GM06990 (cell line): ENCODE measurements around the gene UQCRC2.
"Not testable (repeated sequence)": the region's sequence is repeated elsewhere in the genome, so short reads cannot be mapped to it uniquely, and the experiment has no call there.

ENCODE experiments used
- DNase-seq: peaks from one replicate; pipeline ENCODE4 v3.0.0-alpha.2; 2011; ENCODE audit not compliant: insufficient read length; ENCODE audit errors: extremely low read depth
- H3K27me3 ChIP-seq: replicated peaks from 2 replicates; pipeline ENCODE4 v1.6.0; 2011; ENCODE audit warnings: low read length; ENCODE audit not compliant: control insufficient read depth, insufficient read depth
- H3K36me3 ChIP-seq: 2 replicates; pipeline ENCODE4 v1.5.1; 2011; ENCODE audit warnings: low read length; ENCODE audit not compliant: control insufficient read depth, insufficient read depth
- H3K4me3 ChIP-seq: replicated peaks from 2 replicates; pipeline ENCODE4 v1.5.1; 2011; ENCODE audit warnings: low read depth, mild to moderate bottlenecking, control low read depth, low read length
- CTCF ChIP-seq: IDR thresholded peaks from 2 replicates; pipeline ENCODE4 v1.5.1; 2011; ENCODE audit warnings: low read length, control low read depth, mild to moderate bottlenecking, inconsistent platforms; ENCODE audit not compliant: insufficient read depth, poor library complexity, severe bottlenecking

UQCRC2 gene

GRCh38 chr16:22016927-22017326 lies 63.8 kb downstream of the UQCRC2 start:
- DNase-seq: no peak
- no peak overlapping the region for H3K4me3 ChIP-seq
- TF ChIP-seq CTCF: no peak
- no peaks in the 10 kb centered on the region for H3K36me3 ChIP-seq
- no peaks in the 10 kb centered on the region for H3K27me3 ChIP-seq

- Histone ChIP-seq H3K36me3 (no peaks in the 10 kb centered on the region), H3K4me3 (no peak overlapping the region), H3K27me3 (no peaks in the 10 kb centered on the region)
- DNase-seq: no peak
- TF ChIP-seq CTCF: no peak
These were observed 65.4 kb downstream of the UQCRC2 start for GRCh38 chr16:22018559-22018958.

- no peaks in the 10 kb centered on the region for H3K36me3 ChIP-seq
- TF ChIP-seq CTCF: no peak
- H3K27me3 ChIP-seq: no peaks in the 10 kb centered on the region
- no peak overlapping the region for H3K4me3 ChIP-seq
- DNase-seq: no peak
These were observed 69.0 kb downstream of the UQCRC2 start for GRCh38 chr16:22022151-22022550.

- no peak for TF ChIP-seq CTCF
- DNase-seq: peak; percentile 42
- Histone ChIP-seq H3K36me3 (no peaks in the 10 kb centered on the region), H3K4me3 (no peak overlapping the region), H3K27me3 (no peaks in the 10 kb centered on the region)
These were observed 70.3 kb downstream of the UQCRC2 start for GRCh38 chr16:22023505-22023904.

GRCh38 chr16:22024785-22025184 lies 71.6 kb downstream of the UQCRC2 start:
- H3K27me3 ChIP-seq, H3K4me3 ChIP-seq, H3K36me3 ChIP-seq, DNase-seq: not testable (repeated sequence)

GRCh38 chr16:22027633-22028032 lies 74.5 kb downstream of the UQCRC2 start:
- H3K4me3 ChIP-seq: no peak overlapping the region; the same call in 1 of the 2 replicates
- peak; percentile 18 for DNase-seq
- H3K36me3 ChIP-seq: no peaks in the 10 kb centered on the region; the same call in 1 of the 2 replicates
- H3K27me3 ChIP-seq: no peaks in the 10 kb centered on the region
- no peak for TF ChIP-seq CTCF
